GM18909 (cell line): ENCODE results near the gene RAB2B.
A peak's percentile ranks its signal among the peaks of the same experiment; 100 is the strongest.

Experiments used
- ATAC-seq: cut with Tn5 transposase; IDR thresholded peaks from one replicate; pipeline ENCODE4 v1.9.1; 2021; ENCODE audit warnings: mild to moderate bottlenecking; ENCODE audit not compliant: unreplicated experiment, poor library complexity

The RAB2B gene

GRCh38 chr14:21476925-21477681, at the start of gene RAB2B, which contains the start of gene TOX4:
RAB2B (minus strand) TSS chr14:21476959; CDS start chr14:21476872, 87 bp downstream.
TOX4 (plus strand) TSS chr14:21477195; CDS start chr14:21477279, 84 bp downstream.
- ATAC-seq, result peak; percentile 100

DNA sequence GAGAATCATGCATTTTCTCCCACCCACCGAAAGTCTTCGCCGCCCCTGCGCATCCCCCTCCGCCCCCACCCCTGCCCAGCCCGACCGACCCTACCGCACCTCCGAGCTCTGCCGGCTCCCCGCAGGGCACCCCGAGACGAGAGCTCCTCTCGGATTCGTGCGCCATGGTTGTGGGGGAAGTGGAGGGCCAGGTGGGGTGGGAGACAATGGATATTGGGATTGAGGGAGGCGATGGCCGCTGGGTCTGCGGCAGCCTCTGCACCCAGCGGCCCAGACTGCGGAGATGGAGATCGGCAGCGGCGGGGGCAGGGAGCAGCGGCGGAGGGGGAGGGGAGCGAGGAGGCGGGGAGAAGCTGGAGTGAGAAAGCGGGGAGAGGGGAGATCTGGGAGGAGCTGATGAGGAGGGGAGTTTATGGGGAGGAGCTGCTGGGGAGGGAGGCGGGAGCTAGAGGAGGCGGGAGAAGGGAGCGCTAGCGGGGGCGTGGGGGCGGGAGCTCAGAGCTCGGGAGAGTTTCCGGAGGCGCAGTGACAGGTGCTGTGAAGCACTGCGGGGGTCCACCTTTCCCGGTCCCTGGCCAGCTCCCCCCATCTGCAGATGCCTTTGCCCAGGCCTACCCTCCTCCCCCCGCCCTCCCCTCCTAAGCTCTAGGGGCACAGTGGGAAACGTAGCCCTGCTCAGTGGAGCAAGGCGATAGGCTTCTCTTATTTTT, 49.4 kb upstream of the RAB2B start, which contains the start of gene SALL2:
Gene SALL2, minus strand, starts transcription at position 385 of the 710 bp plus-strand sequence. Its CDS starts 219 bp downstream, at position 166.
- ATAC-seq, result peak; percentile 49

DNA sequence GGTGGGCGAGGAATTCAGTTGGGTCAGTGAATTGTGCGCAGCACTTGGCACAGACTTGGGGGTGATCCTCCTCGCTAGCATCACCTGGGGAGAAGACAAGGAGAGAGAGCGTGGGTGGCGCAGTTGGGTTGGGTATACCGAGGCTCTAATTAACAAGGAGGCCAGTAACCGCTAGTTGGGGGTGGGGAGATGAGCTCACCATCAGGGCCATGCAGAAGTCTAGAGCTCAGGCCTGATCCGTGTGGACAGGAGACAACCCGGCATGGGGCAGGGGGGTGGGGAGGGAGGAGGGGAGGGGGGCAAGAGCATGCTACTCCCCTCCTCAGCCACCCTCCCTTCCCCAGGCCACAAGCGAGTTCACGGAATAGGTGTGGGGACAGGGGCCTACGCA, 48.8 kb upstream of the RAB2B start:
- no peak for ATAC-seq

DNA sequence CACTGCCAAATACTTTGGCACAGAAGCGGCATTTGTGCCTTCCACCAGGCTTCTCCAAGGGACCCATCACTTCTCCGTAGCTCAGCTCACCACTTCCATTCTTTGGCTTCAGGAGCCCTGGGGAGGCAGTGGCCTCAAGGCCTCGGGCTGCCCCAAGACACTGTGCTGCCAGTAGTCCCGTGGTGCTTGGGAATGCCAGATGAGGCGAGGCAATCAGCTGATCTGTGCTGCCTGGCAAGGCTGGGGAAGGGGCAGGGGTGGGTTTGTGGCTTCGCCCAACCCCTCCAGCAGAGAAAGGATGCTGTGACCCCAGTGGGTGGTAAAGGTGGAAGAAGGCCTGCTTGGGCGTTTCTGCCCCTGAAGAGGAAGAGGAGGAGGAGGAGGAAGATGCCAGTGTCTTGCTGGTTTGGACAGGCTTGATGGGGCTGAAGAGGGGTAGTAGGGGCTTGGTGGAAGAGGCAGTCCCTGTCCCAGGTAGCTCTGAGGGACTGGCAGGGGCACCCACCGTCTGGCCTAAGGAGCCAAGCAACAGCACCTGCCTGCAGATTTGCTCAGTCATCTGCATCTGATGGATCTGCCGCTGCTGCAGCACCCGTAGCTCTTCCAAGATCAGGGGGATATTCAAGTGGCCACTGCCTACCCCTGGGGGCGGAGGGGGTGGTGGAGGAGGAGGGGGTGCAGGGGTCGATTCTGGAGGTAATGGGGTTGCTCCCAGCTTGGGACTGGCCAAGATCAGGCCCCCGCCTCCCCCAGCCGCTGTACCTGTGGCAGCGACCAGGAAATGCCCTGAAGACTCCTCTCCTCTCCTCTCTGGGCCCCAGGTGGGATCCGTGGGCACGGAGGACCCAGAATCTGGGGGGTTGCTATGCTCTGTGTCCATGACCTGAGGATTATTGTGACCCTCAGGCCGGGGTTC, 48.1 kb upstream of the RAB2B start:
- ATAC-seq, result no peak

DNA sequence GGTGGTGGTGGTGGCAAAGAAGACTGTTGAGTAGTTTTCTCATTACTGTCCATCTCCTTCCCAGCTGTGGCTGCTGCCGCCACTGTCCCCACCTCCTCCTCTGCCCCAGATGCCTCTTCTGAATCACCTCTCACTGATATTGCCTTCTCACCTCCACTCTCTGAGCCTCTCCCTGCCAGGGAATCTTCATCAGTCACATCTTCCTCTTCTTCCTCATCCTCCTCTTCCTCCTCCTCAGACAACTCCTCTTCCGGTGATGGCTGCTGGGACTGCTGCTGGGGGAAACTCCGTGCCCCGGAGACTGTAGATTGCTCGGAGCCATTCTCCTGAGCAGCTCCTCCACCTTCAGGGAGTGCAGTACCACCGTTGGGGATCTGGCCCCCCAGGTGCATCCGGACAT, 46.4 kb upstream of the RAB2B start:
- ATAC-seq, result no peak

- no peak for ATAC-seq
These were observed 44.7 kb upstream of the RAB2B start for GRCh38 chr14:21521501-21521900.

GRCh38 chr14:21520767-21521166, 44.0 kb upstream of the RAB2B start:
- no peak for ATAC-seq

- no peak for ATAC-seq
These were observed 42.0 kb upstream of the RAB2B start for GRCh38 chr14:21518725-21519124.

- no peak for ATAC-seq
These were observed 37.6 kb upstream of the RAB2B start for GRCh38 chr14:21514341-21514740.

GRCh38 chr14:21510735-21511657, 34.2 kb upstream of the RAB2B start, which contains the start of gene METTL3:
METTL3 (minus strand) TSS chr14:21511340; CDS start chr14:21511223, 117 bp downstream.
- ATAC-seq, result peak; percentile 98

GRCh38 chr14:21509432-21510143, 32.8 kb upstream of the RAB2B start:
- ATAC-seq, result no peak

GRCh38 chr14:21506557-21506956, 29.8 kb upstream of the RAB2B start:
- no peak for ATAC-seq

GRCh38 chr14:21505012-21505553, 28.3 kb upstream of the RAB2B start:
- ATAC-seq, result peak; percentile 85

- no peak for ATAC-seq
These were observed 26.6 kb upstream of the RAB2B start for GRCh38 chr14:21503376-21503775.

DNA sequence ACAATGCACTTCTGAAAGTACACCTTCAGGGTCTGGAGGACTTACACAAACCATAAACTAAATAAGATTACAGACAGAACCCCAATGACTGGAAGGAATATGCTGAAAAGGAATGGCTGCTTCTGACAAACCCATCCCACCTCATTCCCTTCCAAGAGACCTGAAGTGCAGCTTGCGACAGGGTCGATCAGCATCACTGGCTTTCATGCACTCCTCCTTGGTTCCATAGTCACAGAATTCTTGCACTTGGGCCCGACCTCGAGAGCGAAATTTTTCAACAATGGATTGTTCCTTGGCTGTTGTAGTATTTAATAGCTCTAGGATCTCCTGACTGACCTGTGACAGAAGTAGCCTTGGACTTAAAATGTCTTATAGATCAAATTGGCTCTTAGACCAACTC, 24.8 kb upstream of the RAB2B start:
- no peak for ATAC-seq

- ATAC-seq, result no peak
These were observed 22.1 kb upstream of the RAB2B start for GRCh38 chr14:21498540-21499526.

DNA sequence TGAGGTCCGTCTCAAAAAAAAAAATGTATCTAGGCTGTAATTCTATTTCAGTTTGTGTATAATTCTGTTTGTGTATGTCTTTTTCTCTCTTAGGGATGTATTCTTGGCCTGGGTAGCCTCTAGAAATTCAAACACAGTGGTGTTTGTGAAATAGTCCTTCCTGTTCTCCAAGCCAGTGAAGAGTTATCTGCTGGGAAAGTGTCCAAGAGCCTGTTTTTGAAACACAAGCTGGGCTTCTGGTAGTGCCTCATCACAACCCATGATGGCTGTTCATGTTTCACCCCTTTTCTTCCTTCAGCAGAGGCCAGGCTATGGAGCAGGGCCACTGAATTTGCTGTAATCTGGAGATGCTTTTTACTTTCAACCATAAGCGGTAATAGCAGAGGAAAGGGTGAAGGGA, 19.7 kb upstream of the RAB2B start:
- no peak for ATAC-seq
